Uterus (tissue), 2 donors: ENCODE measurements around the gene NUDT4.

ENCODE experiments used
- CTCF ChIP-seq, 4 experiments: fragments of 200-600 bp in 2 of 4; fragments of 450-650 bp in 2 of 4; sonication (generic) in 2 of 4; IDR thresholded peaks; one replicate each; pipeline ENCODE4 v1.5.1; 2016 to 2019; ENCODE audit warnings: antibody characterized with exemption in 4 of 4, mild to moderate bottlenecking in 2 of 4, moderate library complexity in 1 of 4
- POLR2A ChIP-seq, 2 donors: fragments of 450-650 bp; IDR thresholded peaks; one replicate each; pipeline ENCODE4 v1.6.1; 2016; ENCODE audit warnings: antibody characterized with exemption in 2 of 2, mild to moderate bottlenecking in 1 of 2, moderate library complexity in 1 of 2

- no peak for TF ChIP-seq CTCF (IDR thresholded peaks at IDR 0.05)
- no peak for TF ChIP-seq POLR2A (IDR thresholded peaks at IDR 0.05)
These were observed 21.5 kb upstream of the NUDT4 start for GRCh38 chr12:93356214-93356613.
